Testis (tissue), 3 donors: ENCODE measurements around the gene CCDC134. TPM values are rescaled to one million over a fixed set of nuclear protein-coding genes. Genes with fewer than 3 reads are reported as not detected.

Experiments used
- DNase-seq: peaks from one replicate; pipeline ENCODE4 v3.0.0-alpha.2; 2019
- H3K27ac ChIP-seq, 2 donors: fragments of 200-600 bp; sonication (generic); one replicate each; pipeline ENCODE4 v1.5.1; 2019
- H3K27me3 ChIP-seq: fragments of 200-600 bp; sonication (generic); one replicate; pipeline ENCODE4 v1.5.1; 2019
- H3K36me3 ChIP-seq: fragments of 200-600 bp; sonication (generic); one replicate; pipeline ENCODE4 v1.5.1; 2017; ENCODE audit warnings: low read depth; ENCODE audit errors: missing control alignments
- H3K4me1 ChIP-seq: fragments of 200-600 bp; sonication (generic); one replicate; pipeline ENCODE4 v1.5.1; 2019
- H3K4me3 ChIP-seq, 2 donors: fragments of 200-600 bp; sonication (generic); one replicate each; pipeline ENCODE4 v1.5.1; 2017 to 2019
- H3K9me3 ChIP-seq: fragments of 200-600 bp; sonication (generic); one replicate; pipeline ENCODE4 v1.5.1; 2017
- POLR2A ChIP-seq: fragments of 450-650 bp; IDR thresholded peaks from one replicate; pipeline ENCODE4 v1.6.1; 2017; ENCODE audit warnings: antibody characterized with exemption, mild to moderate bottlenecking, moderate library complexity
- WGBS, 2 donors: methylation state at CpG; one replicate each; pipeline ENCODE4 v1.1.5; 2018; 5-methylcytosine and 5-hydroxymethylcytosine counted together
- intact Hi-C: fragments of 100-400 bp; cut with DNase I; formaldehyde crosslinking; loops from one replicate; pipeline ENCODE4 v1.15.1; 2023; ENCODE audit warnings: low total_unique reads
- polyA plus RNA-seq: library from polyadenylated mRNA; stranded (reverse); fragments of 350-450 nt; fragmentation: Illumina TruSeq; extraction: RNeasy Lipid Tissue Mini Kit (QIAGEN cat#74804); gene quantifications from one replicate; pipeline ENCODE4 v1.2.3, GENCODE V29; 2014; ENCODE audit warnings: low read depth, low replicate concordance; ENCODE audit not compliant: insufficient read depth
- total RNA-seq, 2 donors: library from RNA; depleted of rRNA; stranded (reverse); fragments of >200 nt; gene quantifications; one replicate each; pipeline ENCODE4 v1.2.3, GENCODE V29; 2016
- TF ChIP-seq, protein P1 (sequence below), 3 experiments: fragments of 450-650 bp in 2 of 3; fragments of 200-600 bp in 1 of 3; sonication (generic) in 1 of 3; IDR thresholded peaks; one replicate each; pipeline ENCODE4 v1.5.1; 2016 to 2019; ENCODE audit warnings: antibody characterized with exemption in 3 of 3, mild to moderate bottlenecking in 2 of 3, moderate library complexity in 1 of 3

The CCDC134 gene
- total and polyA plus RNA-seq, 3 donors from 2014 or later: 12.8 to 20.8 (median 15.6) TPM

DNA sequence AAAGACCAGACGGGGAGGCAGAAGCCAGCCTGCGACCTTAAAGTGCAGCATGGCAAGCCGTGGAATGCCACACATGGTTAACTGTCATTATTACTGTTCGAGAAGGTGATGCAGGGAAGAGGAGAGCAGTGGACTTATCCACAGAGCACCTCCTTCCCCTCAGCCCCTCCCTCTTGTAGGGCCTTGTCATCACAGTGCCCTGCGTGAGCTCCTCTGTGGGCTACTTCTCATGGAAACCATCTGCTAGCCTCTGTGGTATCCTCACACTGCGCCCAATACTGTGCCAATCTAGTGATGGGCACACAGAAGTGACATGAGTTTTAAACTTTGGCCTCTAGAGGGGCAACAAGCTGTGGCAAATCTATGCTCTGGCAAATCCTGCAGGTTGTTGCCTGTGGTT is 18.2 kb upstream of the CCDC134 start:
- H3K27me3 ChIP-seq: no peaks in the 10 kb centered on the region
- no peaks in the 10 kb centered on the region for H3K4me1 ChIP-seq
- H3K4me3 ChIP-seq: no peak overlapping the region
- H3K27ac ChIP-seq: no peak overlapping the region
- H3K36me3 ChIP-seq: no peaks in the 10 kb centered on the region
- no peak for DNase-seq
- intact Hi-C loops: no loop called here
- H3K9me3 ChIP-seq: no peaks in the 10 kb centered on the region
- no peak for TF ChIP-seq POLR2A
- TF ChIP-seq, protein P1, sequence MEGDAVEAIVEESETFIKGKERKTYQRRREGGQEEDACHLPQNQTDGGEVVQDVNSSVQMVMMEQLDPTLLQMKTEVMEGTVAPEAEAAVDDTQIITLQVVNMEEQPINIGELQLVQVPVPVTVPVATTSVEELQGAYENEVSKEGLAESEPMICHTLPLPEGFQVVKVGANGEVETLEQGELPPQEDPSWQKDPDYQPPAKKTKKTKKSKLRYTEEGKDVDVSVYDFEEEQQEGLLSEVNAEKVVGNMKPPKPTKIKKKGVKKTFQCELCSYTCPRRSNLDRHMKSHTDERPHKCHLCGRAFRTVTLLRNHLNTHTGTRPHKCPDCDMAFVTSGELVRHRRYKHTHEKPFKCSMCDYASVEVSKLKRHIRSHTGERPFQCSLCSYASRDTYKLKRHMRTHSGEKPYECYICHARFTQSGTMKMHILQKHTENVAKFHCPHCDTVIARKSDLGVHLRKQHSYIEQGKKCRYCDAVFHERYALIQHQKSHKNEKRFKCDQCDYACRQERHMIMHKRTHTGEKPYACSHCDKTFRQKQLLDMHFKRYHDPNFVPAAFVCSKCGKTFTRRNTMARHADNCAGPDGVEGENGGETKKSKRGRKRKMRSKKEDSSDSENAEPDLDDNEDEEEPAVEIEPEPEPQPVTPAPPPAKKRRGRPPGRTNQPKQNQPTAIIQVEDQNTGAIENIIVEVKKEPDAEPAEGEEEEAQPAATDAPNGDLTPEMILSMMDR (IDR thresholded peaks at IDR 0.05): no peak
- WGBS, 2 donors: 91 to 93% methylated on average over 6 of the region's 6 CpGs

DNA sequence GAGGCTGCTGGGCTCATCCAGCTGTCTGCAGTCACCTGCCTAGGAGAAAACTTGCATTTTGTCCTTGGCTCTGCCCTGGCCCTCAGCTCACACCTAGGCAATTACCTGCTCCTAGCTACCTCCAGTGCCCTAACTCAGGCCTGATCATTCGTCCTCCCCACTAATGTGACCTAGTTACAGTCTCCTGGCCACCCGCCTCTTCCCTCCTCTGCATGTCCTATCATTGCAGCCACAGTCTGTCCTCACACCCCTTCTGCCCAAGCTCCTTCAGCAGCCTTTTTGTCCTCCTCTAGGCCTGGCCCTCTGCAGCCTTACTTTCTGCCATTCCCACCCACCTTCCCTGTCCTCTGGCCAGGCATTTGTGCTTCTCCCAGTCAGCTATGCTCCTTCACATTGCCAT is 17.7 kb upstream of the CCDC134 start:
- no peak for DNase-seq
- no peak for TF ChIP-seq POLR2A
- TF ChIP-seq, protein P1 (IDR thresholded peaks at IDR 0.05): no peak
- Histone ChIP-seq H3K9me3 (no peaks in the 10 kb centered on the region), H3K4me1 (no peaks in the 10 kb centered on the region), H3K36me3 (no peaks in the 10 kb centered on the region), H3K27me3 (no peaks in the 10 kb centered on the region), H3K4me3 (no peak overlapping the region), H3K27ac (no peak overlapping the region)
- intact Hi-C loops: no loop called here
- 65 to 76% methylated on average over 2 of the region's 2 CpGs for WGBS, 2 donors

DNA sequence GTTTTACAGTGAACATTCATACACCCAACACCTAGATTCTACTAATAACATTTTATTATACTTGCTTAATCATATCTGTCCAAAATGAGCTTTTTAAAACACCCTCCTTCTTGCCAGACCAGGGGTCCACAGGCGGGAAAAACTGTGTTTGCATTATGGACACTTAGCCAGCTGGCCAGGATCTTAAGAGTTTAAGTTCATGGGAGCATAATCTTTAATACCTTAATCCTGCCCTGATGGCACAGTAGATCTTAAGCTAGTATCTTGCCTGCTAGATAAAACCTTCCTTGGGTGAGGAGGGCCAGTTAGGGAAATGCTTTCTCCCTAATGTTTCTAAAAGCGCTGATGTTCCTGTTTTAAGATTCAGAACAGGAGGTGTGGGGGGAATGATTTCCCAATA is 13.1 kb upstream of the CCDC134 start:
- DNase-seq: no peak
- no peak overlapping the region for H3K27ac ChIP-seq
- no peaks in the 10 kb centered on the region for H3K4me1 ChIP-seq
- 68 to 80% methylated on average over 2 of the region's 2 CpGs for WGBS, 2 donors
- H3K27me3 ChIP-seq: no peaks in the 10 kb centered on the region
- no peaks in the 10 kb centered on the region for H3K36me3 ChIP-seq
- no peak overlapping the region for H3K4me3 ChIP-seq
- intact Hi-C loops: no loop called here
- H3K9me3 ChIP-seq: no peaks in the 10 kb centered on the region
- TF ChIP-seq, protein P1 (IDR thresholded peaks at IDR 0.05): no peak
- no peak for TF ChIP-seq POLR2A

DNA sequence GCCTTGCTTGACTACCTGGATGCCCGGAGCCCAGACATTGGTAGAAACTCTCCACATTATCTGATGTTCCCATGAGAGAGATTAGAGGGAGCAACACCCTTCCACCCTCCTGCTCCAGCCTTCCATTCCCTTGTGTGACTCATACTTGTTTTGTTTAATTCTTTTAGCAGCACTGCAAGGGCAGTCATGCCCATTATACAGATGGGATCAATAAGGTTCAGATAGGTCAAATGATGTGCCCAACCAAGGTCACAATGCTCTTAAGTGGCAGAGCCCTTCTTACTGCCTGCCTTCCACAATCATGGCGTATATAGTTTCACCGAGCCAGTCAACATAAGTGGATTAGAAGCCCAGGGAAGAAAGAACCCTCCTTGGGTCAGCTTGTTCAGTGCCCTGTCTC is 6.6 kb upstream of the CCDC134 start:
- Histone ChIP-seq H3K9me3 (no peaks in the 10 kb centered on the region), H3K4me3 (no peak overlapping the region), H3K4me1 (no peaks in the 10 kb centered on the region), H3K27me3 (no peaks in the 10 kb centered on the region), H3K27ac (no peak overlapping the region), H3K36me3 (no peaks in the 10 kb centered on the region)
- 90 to 96% methylated on average over 3 of the region's 3 CpGs for WGBS, 2 donors
- TF ChIP-seq, protein P1 (IDR thresholded peaks at IDR 0.05): no peak
- TF ChIP-seq POLR2A: no peak
- DNase-seq: no peak
- intact Hi-C loops: no loop called here

DNA sequence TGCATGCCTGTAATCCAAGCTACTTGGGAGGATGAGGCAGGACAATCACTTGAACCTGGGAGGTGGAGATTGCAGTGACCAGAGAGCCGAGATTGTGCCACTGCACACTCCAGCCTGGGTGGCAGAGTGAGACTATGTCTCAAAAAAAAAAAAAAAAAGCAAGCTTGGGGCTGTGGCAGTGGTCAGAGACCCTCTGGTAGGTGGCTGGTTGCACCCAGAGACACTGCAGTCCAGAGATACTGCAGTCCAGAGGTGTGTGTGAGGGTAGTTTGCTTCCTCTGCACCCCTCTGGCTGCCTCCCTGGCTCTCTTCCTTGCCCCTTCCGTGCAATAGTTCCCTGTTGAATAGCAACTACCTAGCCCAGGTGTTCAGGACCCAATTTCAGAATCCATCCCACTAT is 1.7 kb upstream of the CCDC134 start:
- H3K4me3 ChIP-seq: no peak overlapping the region
- H3K9me3 ChIP-seq: no peaks in the 10 kb centered on the region
- no peak for DNase-seq
- no peak overlapping the region for H3K27ac ChIP-seq
- no peaks in the 10 kb centered on the region for H3K36me3 ChIP-seq
- peaks cover 15% of the 10 kb centered on the region for H3K4me1 ChIP-seq
- H3K27me3 ChIP-seq: no peaks in the 10 kb centered on the region
- TF ChIP-seq POLR2A: no peak
- intact Hi-C loops: no loop called here
- WGBS, 2 donors: 73 to 100% methylated on average over 2 of the region's 2 CpGs
